LNCAP (cell line): ENCODE results near the gene POU6F1.

Source experiments
- CTCF ChIP-seq: fragments of 450-650 bp; IDR thresholded peaks from 2 replicates; pipeline ENCODE4 v1.5.1; 2017; ENCODE audit warnings: mild to moderate bottlenecking

Gene POU6F1

GRCh38 chr12:51225234-51225633 lies 7.4 kb upstream of the POU6F1 start:
- no peak for TF ChIP-seq CTCF

DNA sequence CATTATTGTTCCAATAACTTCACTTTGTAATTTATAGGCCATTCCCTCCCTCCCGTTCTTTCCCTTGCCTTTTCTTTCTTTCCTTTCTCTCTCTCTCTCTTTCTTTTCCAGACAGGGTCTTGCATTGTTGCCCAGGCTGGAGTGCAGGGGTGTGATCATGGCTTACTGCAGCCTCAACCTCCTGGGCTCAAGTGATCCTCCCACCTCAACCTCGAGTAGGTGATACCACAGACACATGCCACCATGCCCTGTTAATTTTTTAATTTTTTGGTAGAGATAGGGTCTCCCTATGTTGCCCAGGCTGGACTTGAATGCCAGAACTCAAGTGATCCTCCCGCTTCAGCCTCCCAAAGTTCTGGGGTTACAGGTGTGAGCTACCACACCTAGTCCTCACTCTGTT lies 6.8 kb upstream of the POU6F1 start:
- TF ChIP-seq CTCF = no peak

DNA sequence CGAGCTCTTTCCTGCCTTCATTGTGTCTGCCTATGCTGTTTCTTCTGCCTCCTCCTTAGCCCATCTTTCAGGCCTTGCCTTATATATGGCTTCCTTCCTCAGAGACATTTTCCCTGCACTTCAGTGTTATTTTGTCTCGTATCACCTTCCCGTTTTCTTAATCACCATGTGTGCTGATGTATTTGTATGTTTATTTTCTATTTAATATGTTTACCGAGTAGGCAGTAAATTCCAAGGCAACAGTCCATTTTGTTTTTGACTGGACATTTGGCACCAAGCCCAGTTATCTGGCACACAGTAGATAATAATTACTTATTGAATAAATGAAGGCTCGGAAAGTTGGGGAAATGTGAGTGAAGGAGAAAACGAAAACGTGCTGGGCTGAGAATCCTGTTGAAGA lies 4.6 kb upstream of the POU6F1 start:
- no peak for TF ChIP-seq CTCF

DNA sequence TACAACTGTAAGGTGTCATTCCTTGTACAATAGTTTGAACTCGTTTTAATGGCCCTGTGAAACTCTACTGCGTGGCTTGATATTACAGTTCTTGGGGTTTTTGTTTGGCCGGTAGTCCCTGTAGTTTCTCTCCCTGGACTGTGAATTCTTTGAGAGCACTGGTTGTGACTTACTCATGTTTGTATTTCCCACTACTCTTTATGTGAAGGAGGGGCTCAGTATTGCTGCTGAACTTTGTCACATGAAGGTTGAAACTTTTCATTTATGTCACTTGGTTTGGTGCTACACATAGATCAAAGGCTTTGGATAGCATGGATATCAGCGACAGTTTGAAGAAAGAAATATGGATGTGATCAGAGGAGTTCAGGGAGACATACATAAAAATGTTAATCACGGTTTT lies 1.5 kb upstream of the POU6F1 start:
- no peak for TF ChIP-seq CTCF

DNA sequence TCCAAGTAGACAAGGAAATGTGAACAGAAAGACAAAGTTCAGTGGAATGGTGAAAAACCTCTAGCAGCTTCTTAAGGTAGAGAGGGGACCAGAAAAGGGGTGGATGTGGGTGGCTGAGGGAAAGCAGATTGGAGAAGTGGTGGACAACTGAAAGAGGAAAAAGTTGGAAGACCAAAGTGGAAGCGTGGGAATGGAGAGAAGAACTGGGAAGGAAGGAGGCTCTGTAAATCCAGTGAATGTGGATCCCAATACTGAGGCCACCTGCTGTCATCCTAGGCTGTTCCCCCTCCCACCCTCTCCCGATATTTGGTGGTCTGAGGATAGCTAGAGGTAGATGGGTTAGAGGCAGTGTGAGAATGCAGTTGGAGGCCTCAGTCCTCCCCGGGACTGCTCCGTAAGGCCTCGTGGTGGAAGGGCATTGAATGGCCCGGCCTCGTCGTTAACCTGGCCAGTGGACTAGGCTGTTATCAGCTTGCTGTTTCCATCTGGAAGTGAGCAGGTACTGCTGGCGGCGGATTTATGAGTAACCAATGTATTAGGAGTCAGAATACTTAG lies 822 bp upstream of the POU6F1 start:
- TF ChIP-seq CTCF = no peak

DNA sequence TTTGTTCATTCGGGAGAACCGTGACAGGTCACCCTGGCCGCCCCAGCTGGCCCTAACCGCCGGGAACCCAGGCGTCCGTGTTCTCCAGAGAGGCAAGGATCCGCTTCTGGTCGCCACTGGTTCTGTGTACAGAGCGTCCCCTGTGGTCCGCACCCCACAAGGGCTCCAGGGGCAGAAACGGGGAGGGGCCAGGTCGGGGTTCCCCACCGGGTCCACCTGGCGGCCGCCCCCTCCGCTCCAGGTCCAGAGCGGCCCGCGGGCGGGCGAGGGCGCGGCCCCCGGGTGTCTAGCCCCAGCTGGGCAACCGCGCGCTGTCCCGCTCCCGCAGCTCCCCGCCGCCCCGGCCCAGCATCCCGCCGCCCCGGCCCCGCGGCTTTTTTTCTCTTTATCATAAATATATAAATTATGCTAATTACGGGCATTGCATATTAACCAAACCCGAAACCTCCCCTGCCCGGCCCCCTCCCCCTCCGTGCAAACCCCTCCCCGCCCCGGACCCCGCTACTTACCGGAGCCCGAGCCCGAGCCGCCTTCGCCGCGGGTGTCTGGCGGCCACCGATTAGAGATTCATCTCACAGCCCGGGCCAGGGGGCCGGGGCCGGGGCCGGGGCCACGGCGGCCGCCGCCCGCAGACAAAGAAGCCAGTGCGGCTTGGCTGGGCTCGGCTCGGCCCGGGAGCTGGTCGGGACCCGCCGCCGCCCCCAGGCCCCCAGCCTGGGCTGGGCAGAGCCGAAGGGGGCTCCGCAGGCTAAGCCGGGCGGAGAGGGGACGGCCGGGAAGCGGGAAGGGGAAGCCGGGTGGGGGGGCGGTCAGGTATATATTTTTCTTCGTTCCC lies 512 bp downstream of the POU6F1 start:
- TF ChIP-seq CTCF = no peak

GRCh38 chr12:51216642-51217041 lies 1.2 kb downstream of the POU6F1 start:
- TF ChIP-seq CTCF = no peak
